ENCODE results near the gene ILK. TPM values are rescaled to one million over a fixed set of nuclear protein-coding genes. Genes with fewer than 3 reads are reported as not detected.

Gene ILK
- total and polyA plus RNA-seq, 10 of the 15 experiments (the other 5 are each of a cell fraction or from before 2014, with no cell fraction given): 51.8 to 163 (median 92.0) TPM

DNA sequence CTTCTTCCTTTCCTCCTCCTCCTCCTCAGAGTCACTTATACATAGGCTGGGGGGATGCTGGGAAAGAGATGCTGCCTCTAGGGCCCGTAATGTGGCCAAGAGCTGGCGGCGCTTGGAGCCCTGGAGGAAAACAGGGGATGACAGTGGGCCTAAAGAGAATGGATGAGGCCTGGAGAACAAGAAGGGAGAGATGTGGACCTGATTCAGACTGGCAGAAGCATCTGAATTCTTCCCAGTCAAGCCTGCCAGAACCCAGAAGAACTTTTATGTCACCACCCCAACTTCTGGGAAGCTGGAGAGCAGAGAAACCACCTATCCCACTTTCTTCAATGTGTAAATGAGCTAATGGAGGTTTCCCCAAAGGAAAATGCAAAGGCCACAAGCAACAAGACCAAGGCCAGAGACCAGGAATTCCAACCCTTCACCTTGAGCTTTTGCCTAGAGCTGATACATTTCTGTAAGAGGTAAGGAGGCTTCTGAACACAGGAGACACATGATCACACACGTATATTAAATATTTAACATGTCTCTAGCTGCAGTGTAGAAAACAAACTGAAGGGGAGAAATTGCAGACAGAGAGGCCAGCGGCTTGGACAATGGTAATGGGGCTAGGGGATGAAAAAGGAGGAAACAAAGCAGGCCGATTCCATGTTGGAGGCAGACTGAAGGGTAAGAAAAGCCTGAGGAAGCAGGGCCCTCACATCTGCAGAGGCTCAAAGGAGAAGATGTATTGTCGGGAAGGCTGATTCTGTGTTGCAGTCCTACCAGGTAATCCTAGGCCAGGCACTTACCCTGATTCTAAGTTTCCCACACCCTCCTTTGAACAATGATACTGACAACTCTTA lies 1.3 kb upstream of the ILK start (continued):
- TF ChIP-seq, protein P1, sequence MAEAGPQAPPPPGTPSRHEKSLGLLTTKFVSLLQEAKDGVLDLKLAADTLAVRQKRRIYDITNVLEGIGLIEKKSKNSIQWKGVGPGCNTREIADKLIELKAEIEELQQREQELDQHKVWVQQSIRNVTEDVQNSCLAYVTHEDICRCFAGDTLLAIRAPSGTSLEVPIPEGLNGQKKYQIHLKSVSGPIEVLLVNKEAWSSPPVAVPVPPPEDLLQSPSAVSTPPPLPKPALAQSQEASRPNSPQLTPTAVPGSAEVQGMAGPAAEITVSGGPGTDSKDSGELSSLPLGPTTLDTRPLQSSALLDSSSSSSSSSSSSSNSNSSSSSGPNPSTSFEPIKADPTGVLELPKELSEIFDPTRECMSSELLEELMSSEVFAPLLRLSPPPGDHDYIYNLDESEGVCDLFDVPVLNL (IDR thresholded peaks at IDR 0.05; ENCODE audit: low read depth, low read length): no peak
- TF ChIP-seq CBFB (IDR thresholded peaks at IDR 0.05; ENCODE audit: low read depth) (no peak), PML (IDR thresholded peaks at IDR 0.05; ENCODE audit: low read length) (no peak), MTA3 (IDR thresholded peaks at IDR 0.05; ENCODE audit: borderline replicate concordance, low read length) (no peak)

DNA sequence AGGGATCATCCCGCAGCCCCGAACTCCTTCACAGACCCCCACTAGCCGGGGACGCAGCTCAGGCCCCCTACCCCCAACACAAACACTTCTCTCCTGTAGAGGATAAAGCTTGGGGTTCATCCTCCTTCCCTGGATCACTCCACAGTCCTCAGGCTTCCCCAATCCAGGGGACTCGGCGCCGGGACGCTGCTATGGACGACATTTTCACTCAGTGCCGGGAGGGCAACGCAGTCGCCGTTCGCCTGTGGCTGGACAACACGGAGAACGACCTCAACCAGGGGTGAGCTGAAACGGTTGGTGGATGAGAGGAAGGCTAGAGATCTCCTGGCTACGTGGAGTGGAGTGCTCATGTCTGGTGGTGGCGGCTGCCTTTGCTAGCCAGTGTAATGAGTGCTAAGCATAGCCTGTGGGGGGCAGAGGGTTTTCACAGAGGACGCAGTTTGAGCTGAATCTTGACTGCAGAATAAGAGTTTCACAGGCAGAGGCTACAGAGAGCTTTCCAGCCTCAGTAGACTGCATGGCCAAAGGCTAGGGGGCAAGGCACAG lies 580 bp downstream of the ILK start:
- H3K4me3 ChIP-seq: peak overlapping the region; percentile 96
- ChIA-PET SMC1A (ENCODE audit: uncharacterized antibody, unreplicated experiment) (interaction anchor here (0.6 to 6.2 kb wide), 19 partner anchors 8 to 225 kb away, joined by 3 to 57 read pairs (median 4); partner anchors contain the start of genes MRPL17, TAF10 and TPP1), CTCF (interaction anchor here (0.6 to 2.3 kb wide), 23 partner anchors 9 to 225 kb away, joined by 3 to 48 read pairs (median 5); partner anchors contain the start of genes MRPL17 and TPP1), RAD21 (ENCODE audit: unreplicated experiment) (interaction anchor here (0.6 to 4.8 kb wide), 13 partner anchors 8 to 322 kb away, joined by 3 to 60 read pairs (median 4); partner anchors contain the start of genes MRPL17, TAF10, TPP1 and ZNF215), POLR2A (interaction anchor here (0.9 to 2.3 kb wide), 9 partner anchors 8 to 214 kb away, joined by 3 to 29 read pairs (median 5); partner anchors contain the start of genes ARFIP2, MRPL17, SMPD1 and TAF10)
- H3K36me3 ChIP-seq (ENCODE audit: control insufficient read depth in 2 of 2, insufficient read depth in 2 of 2, low read length in 1 of 2): peaks cover 15 to 26% of the 10 kb centered on the region in 2 experiments
- peak overlapping the region; percentile 78 for H3K4me2 ChIP-seq (ENCODE audit: control insufficient read depth, insufficient read depth)
- intact Hi-C loops (cut with micrococcal nuclease; ENCODE audit: unreplicated experiment): loop anchor here (1.0 to 10.0 kb wide), 2 partner anchors 79 to 219 kb away; partner anchors contain the start of gene MRPL17
- in situ Hi-C loops (cut with MboI): no loop called here
- H3K9me3 ChIP-seq (replicated peaks; ENCODE audit: control insufficient read depth, insufficient read depth, low read length): no peaks in the 10 kb centered on the region
- 1% methylated on average over 20 of the region's 20 CpGs for WGBS (ENCODE audit: insufficient coverage, insufficient replicate concordance, low lambda C conversion rate, missing lambda C conversion rate)
- DNase-seq (ENCODE audit: low read depth, low spot score) (no peak), FAIRE-seq (peak; percentile 85), ATAC-seq (peak; percentile 71)
- peak overlapping the region; percentile 91 for H3K9ac ChIP-seq (ENCODE audit: control insufficient read depth, insufficient read depth, low read length)
- peak overlapping the region; percentile 85 for H2AFZ ChIP-seq (ENCODE audit: control insufficient read depth, low read depth, low read length)
- H3K27ac ChIP-seq (ENCODE audit: control insufficient read depth, insufficient read depth): peak overlapping the region; percentile 85
- H4K20me1 ChIP-seq (ENCODE audit: control insufficient read depth, insufficient read depth): no peaks in the 10 kb centered on the region
- H3K79me2 ChIP-seq (ENCODE audit: control insufficient read depth, insufficient read depth, low read length): peaks cover 82% of the 10 kb centered on the region
- BruUV-seq (replicated peaks): no TSS peak
- H3K27me3 ChIP-seq (replicated peaks in 1 of 2; ENCODE audit: control insufficient read depth in 2 of 2, insufficient read depth in 2 of 2, low read length in 1 of 2): no peaks in the 10 kb centered on the region
- H3K4me1 ChIP-seq (ENCODE audit: control insufficient read depth, insufficient read depth, low read length): peaks cover 25% of the 10 kb centered on the region
- TF ChIP-seq POU2F2 (IDR thresholded peaks at IDR 0.05; ENCODE audit: borderline replicate concordance, low read depth, low read length) (no peak), HDGF (IDR thresholded peaks at IDR 0.05) (no peak), CHD4 (IDR thresholded peaks at IDR 0.05) (no peak), JUNB (IDR thresholded peaks at IDR 0.05) (no peak), TCF12 (IDR thresholded peaks at IDR 0.05; ENCODE audit: low read depth, low read length) (no peak), POLR2AphosphoS2 (IDR thresholded peaks at IDR 0.05; ENCODE audit: low read depth, low read length) (no peak), KAT2A (conservative IDR thresholded peaks at IDR 0.05; ENCODE audit: control insufficient read depth, low read depth, low read length) (no peak), POLR2A (IDR thresholded peaks at IDR 0.05; ENCODE audit: low read depth, low read length) (peak; percentile 56), IRF4 (IDR thresholded peaks at IDR 0.05; ENCODE audit: low read depth, low read length) (no peak), SMC3 (IDR thresholded peaks at IDR 0.05; ENCODE audit: borderline replicate concordance, low read length) (peak; percentile 26; the same call in 1 of the 2 replicates), CBX5 (IDR thresholded peaks at IDR 0.05; ENCODE audit: low read depth) (no peak), SMARCA5 (IDR thresholded peaks at IDR 0.05) (peak; percentile 28; the same call in 1 of the 2 replicates), LARP7 (IDR thresholded peaks at IDR 0.05) (no peak)
- TF ChIP-seq, protein P2, sequence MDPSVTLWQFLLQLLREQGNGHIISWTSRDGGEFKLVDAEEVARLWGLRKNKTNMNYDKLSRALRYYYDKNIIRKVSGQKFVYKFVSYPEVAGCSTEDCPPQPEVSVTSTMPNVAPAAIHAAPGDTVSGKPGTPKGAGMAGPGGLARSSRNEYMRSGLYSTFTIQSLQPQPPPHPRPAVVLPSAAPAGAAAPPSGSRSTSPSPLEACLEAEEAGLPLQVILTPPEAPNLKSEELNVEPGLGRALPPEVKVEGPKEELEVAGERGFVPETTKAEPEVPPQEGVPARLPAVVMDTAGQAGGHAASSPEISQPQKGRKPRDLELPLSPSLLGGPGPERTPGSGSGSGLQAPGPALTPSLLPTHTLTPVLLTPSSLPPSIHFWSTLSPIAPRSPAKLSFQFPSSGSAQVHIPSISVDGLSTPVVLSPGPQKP (IDR thresholded peaks at IDR 0.05; ENCODE audit: low read depth, low read length): no peak
- TF ChIP-seq, protein P3, sequence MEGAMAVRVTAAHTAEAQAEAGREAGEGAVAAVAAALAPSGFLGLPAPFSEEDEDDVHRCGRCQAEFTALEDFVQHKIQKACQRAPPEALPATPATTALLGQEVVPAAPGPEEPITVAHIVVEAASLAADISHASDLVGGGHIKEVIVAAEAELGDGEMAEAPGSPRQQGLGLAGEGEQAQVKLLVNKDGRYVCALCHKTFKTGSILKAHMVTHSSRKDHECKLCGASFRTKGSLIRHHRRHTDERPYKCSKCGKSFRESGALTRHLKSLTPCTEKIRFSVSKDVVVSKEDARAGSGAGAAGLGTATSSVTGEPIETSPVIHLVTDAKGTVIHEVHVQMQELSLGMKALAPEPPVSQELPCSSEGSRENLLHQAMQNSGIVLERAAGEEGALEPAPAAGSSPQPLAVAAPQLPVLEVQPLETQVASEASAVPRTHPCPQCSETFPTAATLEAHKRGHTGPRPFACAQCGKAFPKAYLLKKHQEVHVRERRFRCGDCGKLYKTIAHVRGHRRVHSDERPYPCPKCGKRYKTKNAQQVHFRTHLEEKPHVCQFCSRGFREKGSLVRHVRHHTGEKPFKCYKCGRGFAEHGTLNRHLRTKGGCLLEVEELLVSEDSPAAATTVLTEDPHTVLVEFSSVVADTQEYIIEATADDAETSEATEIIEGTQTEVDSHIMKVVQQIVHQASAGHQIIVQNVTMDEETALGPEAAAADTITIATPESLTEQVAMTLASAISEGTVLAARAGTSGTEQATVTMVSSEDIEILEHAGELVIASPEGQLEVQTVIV (IDR thresholded peaks at IDR 0.05; ENCODE audit: borderline replicate concordance, partially characterized antibody): no peak

All from GM12878 (cell line).